Amniotic epithelial cell (primary cell): ENCODE results near the gene CBX6.

ENCODE experiments used
- DNase-seq: peaks from one replicate; pipeline ENCODE4 v3.0.0-alpha.2; 2010; ENCODE audit warnings: low read depth

CBX6 gene

GRCh38 chr22:38819387-38819940, 52.6 kb downstream of the CBX6 start:
- DNase-seq = no peak

DNA sequence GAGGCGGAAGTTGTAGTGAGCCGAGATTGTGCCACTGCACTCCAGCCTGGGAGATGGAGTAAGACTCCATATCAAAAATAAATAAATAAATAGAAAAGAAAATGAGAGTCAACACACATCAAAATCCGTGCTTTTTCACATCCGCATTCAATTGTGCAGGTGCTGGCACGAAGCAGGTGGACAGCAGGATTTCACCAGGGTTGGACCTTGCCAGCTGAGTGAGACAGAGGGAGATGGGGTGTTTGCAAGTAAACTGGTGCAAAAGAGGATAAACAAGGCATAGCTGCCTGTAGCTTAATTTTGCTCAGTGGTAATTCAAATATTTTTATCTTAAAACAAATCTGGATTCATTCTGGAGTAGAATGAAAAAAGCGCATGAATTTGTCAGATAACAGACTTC, 54.8 kb downstream of the CBX6 start:
- no peak for DNase-seq

GRCh38 chr22:38815842-38816241, 56.2 kb downstream of the CBX6 start:
- DNase-seq = no peak
